ENCODE data around the gene IQCN. TPM values are rescaled to one million over a fixed set of nuclear protein-coding genes. Genes with fewer than 3 reads are reported as not detected.

Gene IQCN
- total and polyA plus RNA-seq, 2 donors (not counting 1 experiment from before 2014, with no cell fraction given) = 0.79 to 0.83 TPM

DNA sequence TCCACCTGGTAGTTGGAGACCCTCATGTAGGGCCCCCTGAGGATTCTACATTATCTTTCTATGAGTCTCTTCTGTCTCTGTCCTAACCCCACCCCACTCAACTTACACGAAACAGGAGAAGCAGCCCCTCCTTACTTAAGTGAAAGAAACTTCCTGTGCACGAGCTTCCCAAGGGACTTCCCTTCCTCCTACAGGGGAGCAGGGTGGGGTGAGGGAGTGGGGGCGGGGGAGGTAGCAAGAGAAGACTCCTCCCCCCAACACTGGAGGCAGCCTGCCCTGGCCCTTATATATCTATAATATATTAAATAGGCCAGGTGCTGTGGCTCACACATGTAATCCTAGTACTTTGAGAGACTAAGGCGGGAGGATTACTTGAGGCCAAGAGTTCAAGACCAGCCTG lies 42.5 kb downstream of the IQCN start:
- no peak overlapping the region for H3K4me3 ChIP-seq (replicated peaks in 1 of 4; ENCODE audit: control extremely low read depth in 1 of 4, insufficient read depth in 1 of 4, low read depth in 3 of 4, low read length in 4 of 4)
- DNase-seq (ENCODE audit: low read depth in 2 of 2) = no peak
- H3K9ac ChIP-seq (ENCODE audit: insufficient read depth, low read length) = no peak overlapping the region
- TF ChIP-seq, protein P1, sequence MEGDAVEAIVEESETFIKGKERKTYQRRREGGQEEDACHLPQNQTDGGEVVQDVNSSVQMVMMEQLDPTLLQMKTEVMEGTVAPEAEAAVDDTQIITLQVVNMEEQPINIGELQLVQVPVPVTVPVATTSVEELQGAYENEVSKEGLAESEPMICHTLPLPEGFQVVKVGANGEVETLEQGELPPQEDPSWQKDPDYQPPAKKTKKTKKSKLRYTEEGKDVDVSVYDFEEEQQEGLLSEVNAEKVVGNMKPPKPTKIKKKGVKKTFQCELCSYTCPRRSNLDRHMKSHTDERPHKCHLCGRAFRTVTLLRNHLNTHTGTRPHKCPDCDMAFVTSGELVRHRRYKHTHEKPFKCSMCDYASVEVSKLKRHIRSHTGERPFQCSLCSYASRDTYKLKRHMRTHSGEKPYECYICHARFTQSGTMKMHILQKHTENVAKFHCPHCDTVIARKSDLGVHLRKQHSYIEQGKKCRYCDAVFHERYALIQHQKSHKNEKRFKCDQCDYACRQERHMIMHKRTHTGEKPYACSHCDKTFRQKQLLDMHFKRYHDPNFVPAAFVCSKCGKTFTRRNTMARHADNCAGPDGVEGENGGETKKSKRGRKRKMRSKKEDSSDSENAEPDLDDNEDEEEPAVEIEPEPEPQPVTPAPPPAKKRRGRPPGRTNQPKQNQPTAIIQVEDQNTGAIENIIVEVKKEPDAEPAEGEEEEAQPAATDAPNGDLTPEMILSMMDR (conservative IDR thresholded peaks at IDR 0.05 in 1 of 2, IDR thresholded peaks at IDR 0.05 in 1 of 2; ENCODE audit: low read depth in 1 of 2, low read length in 2 of 2) = no peak
- no peak for TF ChIP-seq EZH2 (IDR thresholded peaks at IDR 0.05; ENCODE audit: low read length, missing control alignments)
- H3K27me3 ChIP-seq (ENCODE audit: control insufficient read depth, insufficient read depth, low read length) = peaks cover 11% of the 10 kb centered on the region
- H4K20me1 ChIP-seq (ENCODE audit: control insufficient read depth, extremely low read depth, insufficient read depth, low read length) = no peaks in the 10 kb centered on the region
- H3K36me3 ChIP-seq (ENCODE audit: control insufficient read depth, insufficient read depth, low read length) = no peaks in the 10 kb centered on the region
- H2AFZ ChIP-seq (ENCODE audit: low read length) = no peak overlapping the region
- no peaks in the 10 kb centered on the region for H3K79me2 ChIP-seq (ENCODE audit: control insufficient read depth, insufficient read depth, low read length)
- H3K4me2 ChIP-seq (ENCODE audit: extremely low read depth, insufficient read depth, low read length) = no peak overlapping the region
- H3K9me3 ChIP-seq (ENCODE audit: control insufficient read depth, insufficient read depth, low read depth, low read length) = no peaks in the 10 kb centered on the region
- no peak overlapping the region for H3K27ac ChIP-seq (ENCODE audit: insufficient read depth, low read length)
- no peaks in the 10 kb centered on the region for H3K4me1 ChIP-seq (ENCODE audit: control insufficient read depth, extremely low read depth, insufficient read depth, low read length)

DNA sequence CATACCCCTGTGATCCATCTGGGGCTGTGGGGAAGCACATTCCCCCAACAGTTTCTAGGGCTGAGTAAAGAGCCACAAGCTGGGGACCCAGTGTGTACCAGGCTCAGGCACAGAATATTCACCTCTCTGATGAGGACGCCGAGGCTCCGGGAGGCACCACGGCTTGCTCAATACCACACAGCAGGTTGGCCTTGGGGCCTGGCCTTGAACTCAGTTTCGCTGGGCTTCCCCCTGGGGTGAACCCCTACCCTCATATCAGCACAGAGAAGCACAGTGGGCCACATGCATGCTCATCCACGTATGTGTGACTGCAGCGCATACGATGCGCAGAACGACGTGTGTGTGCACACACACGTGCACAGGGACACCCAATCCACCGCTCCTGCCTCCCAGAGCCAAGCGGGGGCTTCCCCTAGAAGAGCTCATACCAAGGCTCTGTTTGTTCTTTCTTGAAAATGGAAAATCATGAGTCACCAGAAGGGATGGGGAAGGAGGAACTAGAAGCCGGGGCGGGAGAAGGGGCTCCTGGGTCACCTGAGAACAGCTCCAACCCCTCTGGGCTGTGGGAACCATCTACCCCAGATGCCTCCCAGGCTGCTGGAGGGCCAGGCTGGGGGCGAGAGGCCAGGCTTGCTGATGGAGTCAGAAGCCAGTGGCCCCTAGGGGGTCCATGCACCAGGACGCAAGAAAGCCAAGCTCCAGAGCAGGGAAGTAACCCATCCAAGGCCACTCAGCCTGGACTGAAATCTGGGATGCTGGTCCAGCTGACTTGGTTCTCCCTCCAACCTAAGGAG lies 43.1 kb downstream of the IQCN start:
- Histone ChIP-seq H3K4me1 (ENCODE audit: control insufficient read depth, extremely low read depth, insufficient read depth, low read length) (no peaks in the 10 kb centered on the region), H3K27ac (ENCODE audit: insufficient read depth, low read length) (no peak overlapping the region), H2AFZ (ENCODE audit: low read length) (no peak overlapping the region), H3K36me3 (ENCODE audit: control insufficient read depth, insufficient read depth, low read length) (no peaks in the 10 kb centered on the region), H4K20me1 (ENCODE audit: control insufficient read depth, extremely low read depth, insufficient read depth, low read length) (no peaks in the 10 kb centered on the region), H3K9ac (ENCODE audit: insufficient read depth, low read length) (no peak overlapping the region), H3K4me2 (ENCODE audit: extremely low read depth, insufficient read depth, low read length) (no peak overlapping the region), H3K79me2 (ENCODE audit: control insufficient read depth, insufficient read depth, low read length) (no peaks in the 10 kb centered on the region), H3K4me3 (replicated peaks in 1 of 4; ENCODE audit: control extremely low read depth in 1 of 4, insufficient read depth in 1 of 4, low read depth in 3 of 4, low read length in 4 of 4) (no peak overlapping the region), H3K9me3 (ENCODE audit: control insufficient read depth, insufficient read depth, low read depth, low read length) (no peaks in the 10 kb centered on the region), H3K27me3 (ENCODE audit: control insufficient read depth, insufficient read depth, low read length) (peaks cover 11% of the 10 kb centered on the region)
- no peak for TF ChIP-seq EZH2 (IDR thresholded peaks at IDR 0.05; ENCODE audit: low read length, missing control alignments)
- TF ChIP-seq, protein P1 (conservative IDR thresholded peaks at IDR 0.05 in 1 of 2, IDR thresholded peaks at IDR 0.05 in 1 of 2; ENCODE audit: low read depth in 1 of 2, low read length in 2 of 2) = no peak
- no peak for DNase-seq (ENCODE audit: low read depth in 2 of 2)

DNA sequence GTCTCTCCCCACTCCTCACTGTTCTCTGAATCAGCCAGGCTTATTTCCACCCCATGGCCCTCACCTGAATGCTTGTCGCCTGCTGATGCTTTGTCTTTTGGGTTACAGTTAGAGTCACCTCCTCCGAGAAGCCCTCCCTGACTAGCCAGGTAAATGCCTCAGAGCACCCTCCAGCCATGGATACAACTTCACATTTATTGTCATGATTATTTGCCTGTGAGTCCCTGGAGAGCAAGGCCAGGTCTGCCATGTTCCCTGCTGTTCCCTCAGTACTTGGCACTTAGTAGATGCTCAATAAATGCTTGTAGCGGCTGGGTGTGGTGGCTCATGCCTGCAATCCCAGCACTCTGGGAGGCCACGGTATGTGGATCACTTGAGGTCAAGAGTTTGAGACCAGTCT lies 44.3 kb downstream of the IQCN start:
- H3K27me3 ChIP-seq (ENCODE audit: control insufficient read depth, insufficient read depth, low read length) = peaks cover 11% of the 10 kb centered on the region
- no peaks in the 10 kb centered on the region for H3K36me3 ChIP-seq (ENCODE audit: control insufficient read depth, insufficient read depth, low read length)
- H3K9me3 ChIP-seq (ENCODE audit: control insufficient read depth, insufficient read depth, low read depth, low read length) = no peaks in the 10 kb centered on the region
- H3K4me3 ChIP-seq (replicated peaks in 1 of 4; ENCODE audit: control extremely low read depth in 1 of 4, insufficient read depth in 1 of 4, low read depth in 3 of 4, low read length in 4 of 4) = no peak overlapping the region
- no peak for DNase-seq (ENCODE audit: low read depth in 2 of 2)
- TF ChIP-seq, protein P1 (conservative IDR thresholded peaks at IDR 0.05 in 1 of 2, IDR thresholded peaks at IDR 0.05 in 1 of 2; ENCODE audit: low read depth in 1 of 2, low read length in 2 of 2) = no peak
- TF ChIP-seq EZH2 (IDR thresholded peaks at IDR 0.05; ENCODE audit: low read length, missing control alignments) = no peak
- H3K4me2 ChIP-seq (ENCODE audit: extremely low read depth, insufficient read depth, low read length) = no peak overlapping the region
- no peak overlapping the region for H3K9ac ChIP-seq (ENCODE audit: insufficient read depth, low read length)
- no peaks in the 10 kb centered on the region for H3K4me1 ChIP-seq (ENCODE audit: control insufficient read depth, extremely low read depth, insufficient read depth, low read length)
- no peaks in the 10 kb centered on the region for H3K79me2 ChIP-seq (ENCODE audit: control insufficient read depth, insufficient read depth, low read length)
- H3K27ac ChIP-seq (ENCODE audit: insufficient read depth, low read length) = no peak overlapping the region
- no peaks in the 10 kb centered on the region for H4K20me1 ChIP-seq (ENCODE audit: control insufficient read depth, extremely low read depth, insufficient read depth, low read length)
- no peak overlapping the region for H2AFZ ChIP-seq (ENCODE audit: low read length)
